Measurements from ENCODE around the gene SLC9A5. TPM values are rescaled to one million over a fixed set of nuclear protein-coding genes. Genes with fewer than 3 reads are reported as not detected.

Gene SLC9A5
- total and polyA plus RNA-seq, 2 donors (not counting 3 experiments of a cell fraction or from before 2014, with no cell fraction given): 2.7 to 2.8 TPM

- Histone ChIP-seq H3K79me2 (ENCODE audit: control insufficient read depth, insufficient read depth, low read length) (no peaks in the 10 kb centered on the region), H2AFZ (ENCODE audit: low read depth, low read length) (no peak overlapping the region), H3K4me3 (replicated peaks in 1 of 3; ENCODE audit: insufficient read depth in 1 of 3, low read depth in 1 of 3, low read length in 3 of 3) (no peak overlapping the region), H3K9ac (replicated peaks; ENCODE audit: extremely low read depth, insufficient read depth, low read length) (no peak overlapping the region), H3K9me3 (replicated peaks; ENCODE audit: control insufficient read depth, insufficient read depth, low read length) (no peaks in the 10 kb centered on the region), H3K9me1 (replicated peaks; ENCODE audit: control insufficient read depth, extremely low read depth, insufficient read depth, low read length) (no peaks in the 10 kb centered on the region), H3K27me3 (ENCODE audit: control insufficient read depth in 2 of 2, insufficient read depth in 2 of 2, low read length in 2 of 2) (no peaks in the 10 kb centered on the region), H3K27ac (ENCODE audit: insufficient read depth, low read depth, low read length) (no peak overlapping the region), H3K4me2 (ENCODE audit: insufficient read depth, low read length) (no peak overlapping the region), H3K4me1 (ENCODE audit: control insufficient read depth, extremely low read depth, insufficient read depth, low read length) (peaks cover 22% of the 10 kb centered on the region), H4K20me1 (replicated peaks; ENCODE audit: control insufficient read depth, extremely low read depth, insufficient read depth, low read length) (no peaks in the 10 kb centered on the region), H3K36me3 (ENCODE audit: control insufficient read depth in 2 of 2, extremely low read depth in 1 of 2, insufficient read depth in 2 of 2, low read length in 2 of 2) (no peaks in the 10 kb centered on the region)
- DNase-seq (ENCODE audit: low read depth, low spot score) (no peak), FAIRE-seq (no peak)
- dilution Hi-C loops (cut with MboI; ENCODE audit: extremely low pct_ligation_motif_present, low sequenced_read_pairs) (no loop called here), intact Hi-C loops (cut with micrococcal nuclease) (no loop called here)
- ChIA-PET POLR2A (interaction anchor here (0.6 kb wide), 1 partner anchor 29 kb away, joined by 3 read pairs; no protein-coding TSS in a partner anchor), CTCF (interaction anchor here (1.6 kb wide), 1 partner anchor 21 kb away, joined by 3 read pairs; no protein-coding TSS in a partner anchor)
- TF ChIP-seq POLR2AphosphoS5 (IDR thresholded peaks at IDR 0.05; ENCODE audit: insufficient read depth, low read depth, low read length) (no peak), GATA2 (IDR thresholded peaks at IDR 0.05; ENCODE audit: insufficient read depth, insufficient read length, low read depth, low read length) (no peak), JUN (IDR thresholded peaks at IDR 0.05; ENCODE audit: borderline replicate concordance, insufficient read depth, insufficient read length, low read depth) (no peak), FOS (IDR thresholded peaks at IDR 0.05; ENCODE audit: borderline replicate concordance, insufficient read depth, low read length) (no peak), MYC (IDR thresholded peaks at IDR 0.05; ENCODE audit: low read depth, low read length) (no peak), EZH2 (IDR thresholded peaks at IDR 0.05; ENCODE audit: borderline replicate concordance, low read depth, low read length, severe bottlenecking) (no peak), POLR2A (IDR thresholded peaks at IDR 0.05; ENCODE audit: low read depth, low read length) (no peak)
- TF ChIP-seq, protein P1, sequence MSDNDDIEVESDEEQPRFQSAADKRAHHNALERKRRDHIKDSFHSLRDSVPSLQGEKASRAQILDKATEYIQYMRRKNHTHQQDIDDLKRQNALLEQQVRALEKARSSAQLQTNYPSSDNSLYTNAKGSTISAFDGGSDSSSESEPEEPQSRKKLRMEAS (IDR thresholded peaks at IDR 0.05; ENCODE audit: insufficient read depth, insufficient read length): no peak
- TF ChIP-seq, protein P2, sequence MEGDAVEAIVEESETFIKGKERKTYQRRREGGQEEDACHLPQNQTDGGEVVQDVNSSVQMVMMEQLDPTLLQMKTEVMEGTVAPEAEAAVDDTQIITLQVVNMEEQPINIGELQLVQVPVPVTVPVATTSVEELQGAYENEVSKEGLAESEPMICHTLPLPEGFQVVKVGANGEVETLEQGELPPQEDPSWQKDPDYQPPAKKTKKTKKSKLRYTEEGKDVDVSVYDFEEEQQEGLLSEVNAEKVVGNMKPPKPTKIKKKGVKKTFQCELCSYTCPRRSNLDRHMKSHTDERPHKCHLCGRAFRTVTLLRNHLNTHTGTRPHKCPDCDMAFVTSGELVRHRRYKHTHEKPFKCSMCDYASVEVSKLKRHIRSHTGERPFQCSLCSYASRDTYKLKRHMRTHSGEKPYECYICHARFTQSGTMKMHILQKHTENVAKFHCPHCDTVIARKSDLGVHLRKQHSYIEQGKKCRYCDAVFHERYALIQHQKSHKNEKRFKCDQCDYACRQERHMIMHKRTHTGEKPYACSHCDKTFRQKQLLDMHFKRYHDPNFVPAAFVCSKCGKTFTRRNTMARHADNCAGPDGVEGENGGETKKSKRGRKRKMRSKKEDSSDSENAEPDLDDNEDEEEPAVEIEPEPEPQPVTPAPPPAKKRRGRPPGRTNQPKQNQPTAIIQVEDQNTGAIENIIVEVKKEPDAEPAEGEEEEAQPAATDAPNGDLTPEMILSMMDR (IDR thresholded peaks at IDR 0.05; ENCODE audit: extremely low read depth in 1 of 2, insufficient read depth in 1 of 2, low read depth in 1 of 2, low read length in 2 of 2): no peak
- BruUV-seq (replicated peaks): no TSS peak
These were observed 35.4 kb upstream of the SLC9A5 start for GRCh38 chr16:67213197-67214019.

All from endothelial cell of umbilical vein (primary cell).